Heart left ventricle (tissue), 16 donors: ENCODE data around the gene GIMD1. TPM values are rescaled to one million over a fixed set of nuclear protein-coding genes. Genes with fewer than 3 reads are reported as not detected.
"Not testable (repeated sequence)": the region's sequence is repeated elsewhere in the genome, so short reads cannot be mapped to it uniquely, and the experiment has no call there.

Experiments
- ATAC-seq, 4 donors: fragments of 200-7000 bp; cut with Tn5 transposase; one replicate each; pipeline ENCODE4 v1.9.1; 2020 to 2022; ENCODE audit warnings: moderate library complexity in 4 of 4, mild to moderate bottlenecking in 3 of 4, moderate number of reproducible peaks in 1 of 4
- DNase-seq, 5 donors: peaks; one replicate each; pipeline ENCODE4 v3.0.0-alpha.2; 2020
- H3K27ac ChIP-seq, 12 donors: fragments of 200-600 bp; sonication (generic) in 4 of 12; one replicate each; pipeline versions ENCODE4 v1.5.0 to v1.8.0; 2016 to 2022; ENCODE audit warnings: mild to moderate bottlenecking in 2 of 12
- H3K27me3 ChIP-seq, 9 donors: fragments of 200-600 bp; sonication (generic) in 2 of 9; one replicate each; pipeline versions ENCODE4 v1.5.1 to v1.8.0; 2016 to 2022; ENCODE audit warnings: mild to moderate bottlenecking in 3 of 9
- H3K36me3 ChIP-seq, 9 donors: fragments of 200-600 bp; sonication (generic) in 2 of 9; one replicate each; pipeline versions ENCODE4 v1.5.0 to v1.8.0; 2018 to 2022; ENCODE audit warnings: mild to moderate bottlenecking in 2 of 9
- H3K4me1 ChIP-seq, 12 donors: fragments of 200-600 bp; sonication (generic) in 4 of 12; one replicate each; pipeline versions ENCODE4 v1.5.0 to v1.8.0; 2016 to 2022; ENCODE audit warnings: mild to moderate bottlenecking in 3 of 12
- H3K4me3 ChIP-seq, 12 donors: fragments of 200-600 bp; sonication (generic) in 4 of 12; one replicate each; pipeline versions ENCODE4 v1.5.0 to v1.8.0; 2017 to 2022; ENCODE audit warnings: mild to moderate bottlenecking in 9 of 12, moderate library complexity in 4 of 12
- H3K9me3 ChIP-seq, 12 donors: fragments of 200-600 bp; sonication (generic) in 4 of 12; one replicate each; pipeline versions ENCODE4 v1.5.0 to v1.8.0; 2016 to 2022; ENCODE audit warnings: mild to moderate bottlenecking in 1 of 12
- CTCF ChIP-seq, 12 donors: fragments of 200-600 bp; sonication (generic) in 4 of 12; IDR thresholded peaks; one replicate each; pipeline versions ENCODE4 v1.5.0 to v1.8.0; 2018 to 2022; ENCODE audit warnings: antibody characterized with exemption in 12 of 12, mild to moderate bottlenecking in 5 of 12
- POLR2A ChIP-seq, 2 donors: fragments of 450-650 bp; IDR thresholded peaks; one replicate each; pipeline ENCODE4 v1.6.1; 2017; ENCODE audit warnings: antibody characterized with exemption in 2 of 2, mild to moderate bottlenecking in 2 of 2, moderate library complexity in 2 of 2
- WGBS, 4 donors: extraction: QIAGEN DNeasy Blood & Tissue Kit in 2 of 4; methylation state at CpG; one replicate each; pipeline versions ENCODE4 v1.1.5 to v1.1.7; 2013 to 2018; 5-methylcytosine and 5-hydroxymethylcytosine counted together
- intact Hi-C, 10 donors: fragments of 100-400 bp; cut with DNase I; formaldehyde crosslinking; loops; one replicate each; pipeline versions ENCODE4 v1.11.1 to v1.14.2; 2022
- long read RNA-seq, 3 donors: library from polyadenylated mRNA; unstranded; transcript quantifications; one replicate each; pipeline ENCODE4 v2.0.0, GENCODE V29; 2020 to 2021
- polyA plus RNA-seq, 2 donors: library from polyadenylated mRNA; stranded (reverse); fragments of 200-250 nt; gene quantifications; one replicate each; pipeline ENCODE4 v1.2.3, GENCODE V29; 2013
- total RNA-seq, 9 donors: library from RNA; depleted of rRNA in 2 of 9; stranded (reverse); fragments of >200 nt in 2 of 9; fragmentation: NEBNext Ultra II Directional in 3 of 9; extraction: Animal tissue kit (Norgen Biotek cat#: 25700) in 3 of 9; gene quantifications; one replicate each; pipeline versions ENCODE4 v1.1.0 to v1.2.4, GENCODE V29; 2016 to 2023
- donor health status: ischemic (EF 13 %, LVEDD 7.1; RV severe dilation, severe dysfunction).
- donor health status: healthy with polysubstance abuse.
- donor health status: DM: no; HTN: yes; CAD: no.
- donor health status: DM: no; HTN: no; CAD: no.
- donor health status: ischemic (EF 25% LVEDD 6.9; RV normal size, moderate dysfunction).
- donor health status: ischemic (EF 25% LVEDD 5.7; RV mildly dilated, moderate dysfunction).
- donor health status: healthy.
- donor health status: DM: yes; HTN: yes; CAD: no.
- donor health status: ischemic (EF 35%, LVEDD 5.7; RV mildly dilated, moderate dysfunction).
- donor health status: nonischemic (EF 11% LVEDD 7.7; RV severe dilation, severe dysfunction).
- donor health status: DM: yes; HTN: yes; CAD: no.
- donor health status: PGD.
- donor health status: ischemic (EF 29% LVEDD 5.4; RV normal size, mild dysfunction).
- donor health status: nonischemic (EF 23%, LVEDD 6.1; RV moderate dilation, normal function).

GIMD1 gene
- total RNA-seq (not detected), polyA plus RNA-seq (not detected)
- long read RNA-seq, donor 1, result 0 reads
- long read RNA-seq, donor 2, result 0 reads
- long read RNA-seq, donor 3, result 0 reads

GRCh38 chr4:106368678-106369077 is at the start of gene GIMD1:
GIMD1 (minus strand) TSS chr4:106368778; CDS start chr4:106367435, 1,343 bp downstream.
- WGBS, 4 donors, result 81 to 90% (median 88%) methylated on average over 5 of the region's 5 CpGs
- no peak for TF ChIP-seq POLR2A (IDR thresholded peaks at IDR 0.05)
- TF ChIP-seq CTCF (IDR thresholded peaks at IDR 0.05), result no peak
- ATAC-seq, result no peak
- H3K36me3 ChIP-seq, result no peaks in the 10 kb centered on the region
- intact Hi-C loops, result loop anchor here in 5 of 10 donors (5.0 to 10.0 kb wide), 3 partner anchors 134 to 436 kb away; no protein-coding TSS in a partner anchor
- H3K4me3 ChIP-seq, result no peak within 1 kb of the TSS
- no peak for DNase-seq
- peaks cover 0 to 19% (median 7%) of the 10 kb centered on the region in 12 donors for H3K4me1 ChIP-seq
- peaks cover 0 to 5% (median 0%) of the 10 kb centered on the region in 9 donors for H3K27me3 ChIP-seq
- H3K9me3 ChIP-seq, result no peaks in the 10 kb centered on the region
- no peak within 1 kb of the TSS for H3K27ac ChIP-seq

GRCh38 chr4:106414366-106414765 is 45.8 kb upstream of the GIMD1 start:
- no peak overlapping the region for H3K27ac ChIP-seq
- H3K4me1 ChIP-seq, result no peaks in the 10 kb centered on the region
- H3K27me3 ChIP-seq, result peaks cover 0 to 3% (median 0%) of the 10 kb centered on the region in 9 donors
- H3K9me3 ChIP-seq, result no peaks in the 10 kb centered on the region
- intact Hi-C loops, result no loop called here
- H3K36me3 ChIP-seq, result no peaks in the 10 kb centered on the region
- H3K4me3 ChIP-seq, result no peak overlapping the region
- DNase-seq (no peak), ATAC-seq (no peak)
- TF ChIP-seq CTCF (IDR thresholded peaks at IDR 0.05) (no peak), POLR2A (IDR thresholded peaks at IDR 0.05) (no peak)

GRCh38 chr4:106409901-106410889 is 41.6 kb upstream of the GIMD1 start:
- DNase-seq (no peak), ATAC-seq (no peak)
- TF ChIP-seq CTCF (IDR thresholded peaks at IDR 0.05) (no peak), POLR2A (IDR thresholded peaks at IDR 0.05) (no peak)
- intact Hi-C loops, result no loop called here
- H3K27ac ChIP-seq, result no peak overlapping the region
- H3K9me3 ChIP-seq, result peaks cover 0 to 3% (median 0%) of the 10 kb centered on the region in 12 donors
- 88 to 90% (median 89%) methylated on average over 15 of the region's 15 CpGs for WGBS, 4 donors
- H3K4me1 ChIP-seq, result no peaks in the 10 kb centered on the region
- H3K4me3 ChIP-seq, result no peak overlapping the region
- H3K27me3 ChIP-seq, result no peaks in the 10 kb centered on the region
- no peaks in the 10 kb centered on the region for H3K36me3 ChIP-seq

- WGBS, 4 donors, result 53 to 68% (median 58%) methylated on average over 3 of the region's 3 CpGs
- H3K36me3 ChIP-seq, DNase-seq, H3K27ac ChIP-seq, H3K9me3 ChIP-seq, H3K4me3 ChIP-seq, H3K27me3 ChIP-seq, intact Hi-C loops, H3K4me1 ChIP-seq, ATAC-seq: not testable (repeated sequence)
These were observed 39.4 kb upstream of the GIMD1 start for GRCh38 chr4:106408004-106408403.
